NCI-H82 treated with DMSO at 0.1 percent for 48 hours (cell line): ENCODE data around the gene ARMC2.

Experiments used
- DNase-seq: peaks from one replicate; lab custom pipeline; 2025; ENCODE audit not compliant: unreplicated experiment; lab: John Stamatoyannopoulos, UW

The ARMC2 gene

GRCh38 chr6:109013656-109014305 lies 165.6 kb downstream of the ARMC2 start:
- DNase-seq: no peak

DNA sequence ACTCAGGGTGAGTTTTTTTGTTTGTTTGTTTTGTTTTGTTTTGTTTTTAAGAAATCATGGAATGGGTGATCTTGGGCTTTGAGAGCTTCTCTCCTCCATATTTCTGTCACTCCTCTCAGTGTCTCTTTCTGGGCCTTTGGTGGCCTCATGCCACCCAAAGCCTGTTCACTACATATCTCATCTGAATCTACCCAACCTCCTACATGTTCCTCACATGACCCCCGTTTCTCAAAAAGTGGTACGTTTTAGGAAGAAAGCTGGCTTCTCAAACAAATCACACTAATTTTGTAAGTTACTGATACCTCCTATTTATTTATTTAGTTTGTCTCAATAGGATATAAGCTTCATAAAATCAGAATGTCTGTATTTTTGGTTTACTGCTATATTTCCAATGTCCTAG lies 166.4 kb downstream of the ARMC2 start:
- no peak for DNase-seq

DNA sequence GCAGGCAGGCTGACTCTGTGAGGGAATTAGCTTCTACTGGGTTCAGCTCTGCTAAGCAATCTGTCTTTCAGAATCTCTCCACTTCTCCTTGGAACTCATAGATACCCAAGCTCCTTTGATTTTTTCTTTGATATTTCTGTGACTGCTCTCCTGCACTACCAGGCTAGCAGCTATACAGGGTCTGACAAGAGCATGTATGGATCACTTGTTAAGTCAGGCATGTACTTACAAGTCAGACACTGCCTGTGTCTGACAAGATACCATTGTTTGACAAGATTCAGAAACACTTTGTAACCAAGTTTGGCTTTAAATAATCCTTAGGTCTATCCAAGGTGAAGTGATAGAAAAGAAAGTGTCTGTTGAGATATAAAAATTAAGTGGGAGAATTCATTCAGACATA lies 167.0 kb downstream of the ARMC2 start:
- DNase-seq: peak; percentile 28

DNA sequence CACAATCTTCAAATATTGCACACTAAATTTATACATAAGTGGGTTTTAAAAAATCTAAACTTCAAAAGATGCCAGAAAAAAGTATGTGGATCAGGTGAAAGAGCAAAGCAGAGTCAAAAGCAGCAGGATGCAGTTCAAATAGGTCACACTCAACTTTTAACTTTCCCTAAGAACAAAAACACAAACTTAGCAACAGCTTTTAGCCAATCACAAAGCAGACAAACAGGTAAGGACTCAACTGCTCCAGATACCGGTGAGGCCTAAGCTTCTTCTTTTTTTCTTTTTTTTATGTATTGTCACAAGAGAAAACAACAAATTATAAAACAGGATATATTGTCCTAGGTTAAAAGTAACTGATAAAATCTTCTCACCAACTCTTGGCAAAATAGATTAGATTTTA lies 171.7 kb downstream of the ARMC2 start:
- no peak for DNase-seq

- no peak for DNase-seq
Measured at GRCh38 chr6:109021870-109022269, 173.6 kb downstream of the ARMC2 start.

DNA sequence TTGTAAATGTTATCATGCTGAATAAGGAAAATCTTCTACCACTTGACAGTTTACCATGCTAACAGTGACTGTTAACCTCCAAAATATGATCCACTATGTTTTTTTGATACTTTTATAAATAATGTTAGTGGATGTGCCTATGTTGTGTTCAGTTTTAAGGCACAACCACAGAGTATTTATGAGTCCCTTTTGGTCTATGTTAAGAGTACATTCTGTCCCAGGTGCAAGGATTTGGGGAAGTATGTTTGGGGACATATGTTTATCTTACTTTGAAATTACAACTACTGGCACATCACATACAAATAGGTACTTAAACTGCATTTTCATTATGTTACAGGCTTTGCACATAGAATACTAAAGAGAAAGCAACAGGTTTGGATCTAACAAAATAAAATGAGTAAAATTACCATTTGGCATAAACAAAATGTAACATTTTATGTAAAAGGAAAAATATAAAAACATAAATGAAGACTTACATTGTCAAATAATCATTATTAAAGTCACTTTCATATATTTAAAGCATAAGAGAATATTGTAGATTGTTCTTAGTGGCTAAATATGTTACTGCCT lies 175.2 kb downstream of the ARMC2 start:
- no peak for DNase-seq
